Measurements from ENCODE around the gene RHOBTB3. TPM values are rescaled to one million over a fixed set of nuclear protein-coding genes. Genes with fewer than 3 reads are reported as not detected.
A peak's percentile ranks its signal among the peaks of the same experiment; 100 is the strongest.

The RHOBTB3 gene
- total RNA-seq, 1 experiment from 2014 or later: 95.2 TPM

DNA sequence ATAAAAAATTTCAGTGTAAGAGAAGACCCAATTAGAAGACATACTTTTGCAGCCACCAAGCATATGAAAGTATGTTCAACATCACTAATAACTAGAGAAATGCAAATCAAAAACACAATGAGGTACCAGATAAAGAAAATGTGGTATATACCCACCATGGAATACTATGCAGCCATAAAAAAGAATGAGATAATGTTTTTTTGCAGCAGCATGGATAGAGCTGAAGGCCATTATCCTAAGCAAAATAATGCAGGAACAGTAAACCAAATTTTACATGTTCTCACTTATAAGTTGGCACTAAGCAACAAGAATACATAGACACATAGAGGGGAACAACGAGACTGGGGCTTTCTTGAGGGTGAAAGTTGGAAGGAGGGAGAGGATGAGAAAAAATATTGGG is 41.5 kb upstream of the RHOBTB3 start:
- POLR2A ChIA-PET: no interaction called here
- ATAC-seq: no peak
- TF ChIP-seq, protein P1, sequence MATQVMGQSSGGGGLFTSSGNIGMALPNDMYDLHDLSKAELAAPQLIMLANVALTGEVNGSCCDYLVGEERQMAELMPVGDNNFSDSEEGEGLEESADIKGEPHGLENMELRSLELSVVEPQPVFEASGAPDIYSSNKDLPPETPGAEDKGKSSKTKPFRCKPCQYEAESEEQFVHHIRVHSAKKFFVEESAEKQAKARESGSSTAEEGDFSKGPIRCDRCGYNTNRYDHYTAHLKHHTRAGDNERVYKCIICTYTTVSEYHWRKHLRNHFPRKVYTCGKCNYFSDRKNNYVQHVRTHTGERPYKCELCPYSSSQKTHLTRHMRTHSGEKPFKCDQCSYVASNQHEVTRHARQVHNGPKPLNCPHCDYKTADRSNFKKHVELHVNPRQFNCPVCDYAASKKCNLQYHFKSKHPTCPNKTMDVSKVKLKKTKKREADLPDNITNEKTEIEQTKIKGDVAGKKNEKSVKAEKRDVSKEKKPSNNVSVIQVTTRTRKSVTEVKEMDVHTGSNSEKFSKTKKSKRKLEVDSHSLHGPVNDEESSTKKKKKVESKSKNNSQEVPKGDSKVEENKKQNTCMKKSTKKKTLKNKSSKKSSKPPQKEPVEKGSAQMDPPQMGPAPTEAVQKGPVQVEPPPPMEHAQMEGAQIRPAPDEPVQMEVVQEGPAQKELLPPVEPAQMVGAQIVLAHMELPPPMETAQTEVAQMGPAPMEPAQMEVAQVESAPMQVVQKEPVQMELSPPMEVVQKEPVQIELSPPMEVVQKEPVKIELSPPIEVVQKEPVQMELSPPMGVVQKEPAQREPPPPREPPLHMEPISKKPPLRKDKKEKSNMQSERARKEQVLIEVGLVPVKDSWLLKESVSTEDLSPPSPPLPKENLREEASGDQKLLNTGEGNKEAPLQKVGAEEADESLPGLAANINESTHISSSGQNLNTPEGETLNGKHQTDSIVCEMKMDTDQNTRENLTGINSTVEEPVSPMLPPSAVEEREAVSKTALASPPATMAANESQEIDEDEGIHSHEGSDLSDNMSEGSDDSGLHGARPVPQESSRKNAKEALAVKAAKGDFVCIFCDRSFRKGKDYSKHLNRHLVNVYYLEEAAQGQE (IDR thresholded peaks at IDR 0.05; ENCODE audit: insufficient read depth in 1 of 2, low read depth in 2 of 2, low read length in 1 of 2): no peak
- TF ChIP-seq POLR2AphosphoS5 (IDR thresholded peaks at IDR 0.05; ENCODE audit: low read depth, low read length) (no peak), TCF7L2 (IDR thresholded peaks at IDR 0.05; ENCODE audit: low read depth, low read length) (no peak), SIN3A (IDR thresholded peaks at IDR 0.05; ENCODE audit: borderline replicate concordance, insufficient read depth, low read depth, low read length) (no peak)
- TF ChIP-seq, protein P2, sequence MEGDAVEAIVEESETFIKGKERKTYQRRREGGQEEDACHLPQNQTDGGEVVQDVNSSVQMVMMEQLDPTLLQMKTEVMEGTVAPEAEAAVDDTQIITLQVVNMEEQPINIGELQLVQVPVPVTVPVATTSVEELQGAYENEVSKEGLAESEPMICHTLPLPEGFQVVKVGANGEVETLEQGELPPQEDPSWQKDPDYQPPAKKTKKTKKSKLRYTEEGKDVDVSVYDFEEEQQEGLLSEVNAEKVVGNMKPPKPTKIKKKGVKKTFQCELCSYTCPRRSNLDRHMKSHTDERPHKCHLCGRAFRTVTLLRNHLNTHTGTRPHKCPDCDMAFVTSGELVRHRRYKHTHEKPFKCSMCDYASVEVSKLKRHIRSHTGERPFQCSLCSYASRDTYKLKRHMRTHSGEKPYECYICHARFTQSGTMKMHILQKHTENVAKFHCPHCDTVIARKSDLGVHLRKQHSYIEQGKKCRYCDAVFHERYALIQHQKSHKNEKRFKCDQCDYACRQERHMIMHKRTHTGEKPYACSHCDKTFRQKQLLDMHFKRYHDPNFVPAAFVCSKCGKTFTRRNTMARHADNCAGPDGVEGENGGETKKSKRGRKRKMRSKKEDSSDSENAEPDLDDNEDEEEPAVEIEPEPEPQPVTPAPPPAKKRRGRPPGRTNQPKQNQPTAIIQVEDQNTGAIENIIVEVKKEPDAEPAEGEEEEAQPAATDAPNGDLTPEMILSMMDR (IDR thresholded peaks at IDR 0.05): no peak
- H3K9me3 ChIP-seq (ENCODE audit: control insufficient read depth, insufficient read depth, low read depth, low read length): no peaks in the 10 kb centered on the region
- H3K36me3 ChIP-seq (ENCODE audit: control insufficient read depth, insufficient read depth, low read length): no peaks in the 10 kb centered on the region
- intact Hi-C loops (cut with micrococcal nuclease; ENCODE audit: unreplicated experiment) (no loop called here), in situ Hi-C loops (cut with HindIII; ENCODE audit: low pct_unique_long_range_greater_than_20kb, low sequenced_read_pairs) (no loop called here)
- no peaks in the 10 kb centered on the region for H3K4me1 ChIP-seq (ENCODE audit: control insufficient read depth, insufficient read depth, low read length)
- no peak for DNase-seq (ENCODE audit: low read depth, low spot score)
- CTCF ChIA-PET: no interaction called here
- no peak overlapping the region for H3K4me3 ChIP-seq (ENCODE audit: low read depth in 2 of 2, low read length in 2 of 2)
- H3K27ac ChIP-seq (ENCODE audit: low read length): no peak overlapping the region
- no peaks in the 10 kb centered on the region for H3K27me3 ChIP-seq (ENCODE audit: control insufficient read depth, insufficient read depth, low read length)
- BruUV-seq (replicated peaks): no TSS peak

DNA sequence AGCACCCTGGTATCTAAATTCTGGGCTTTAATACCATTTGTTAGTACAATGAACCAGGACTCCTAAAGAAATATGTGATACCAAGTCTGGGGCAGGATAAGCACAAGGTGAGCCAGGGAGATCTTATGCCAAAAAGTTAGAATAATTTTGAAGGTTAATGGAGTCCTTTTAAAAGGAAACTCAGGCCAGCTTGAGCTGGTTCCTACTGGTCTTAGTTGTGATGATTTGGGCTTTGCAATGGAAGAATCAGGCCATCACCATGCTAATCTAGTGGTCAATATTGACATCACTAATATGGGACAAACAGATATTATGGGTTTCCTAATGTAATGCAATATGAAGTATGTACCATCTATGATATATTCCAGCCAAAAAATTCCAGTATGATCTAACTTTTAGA is 40.8 kb upstream of the RHOBTB3 start:
- no peaks in the 10 kb centered on the region for H3K9me3 ChIP-seq (ENCODE audit: control insufficient read depth, insufficient read depth, low read depth, low read length)
- BruUV-seq (replicated peaks): no TSS peak
- ChIA-PET POLR2A (no interaction called here), CTCF (no interaction called here)
- H3K4me1 ChIP-seq (ENCODE audit: control insufficient read depth, insufficient read depth, low read length): no peaks in the 10 kb centered on the region
- H3K27me3 ChIP-seq (ENCODE audit: control insufficient read depth, insufficient read depth, low read length): no peaks in the 10 kb centered on the region
- intact Hi-C loops (cut with micrococcal nuclease; ENCODE audit: unreplicated experiment): no loop called here
- no peak overlapping the region for H3K4me3 ChIP-seq (ENCODE audit: low read depth in 2 of 2, low read length in 2 of 2)
- no peak for ATAC-seq
- H3K27ac ChIP-seq (ENCODE audit: low read length): no peak overlapping the region
- H3K36me3 ChIP-seq (ENCODE audit: control insufficient read depth, insufficient read depth, low read length): no peaks in the 10 kb centered on the region
- no peak for DNase-seq (ENCODE audit: low read depth, low spot score)
- in situ Hi-C loops (cut with HindIII; ENCODE audit: low pct_unique_long_range_greater_than_20kb, low sequenced_read_pairs): no loop called here
- TF ChIP-seq SIN3A (IDR thresholded peaks at IDR 0.05; ENCODE audit: borderline replicate concordance, insufficient read depth, low read depth, low read length) (no peak), POLR2AphosphoS5 (IDR thresholded peaks at IDR 0.05; ENCODE audit: low read depth, low read length) (no peak)

GRCh38 chr5:95697781-95698681 is 33.1 kb upstream of the RHOBTB3 start:
- Histone ChIP-seq H3K9me3 (ENCODE audit: control insufficient read depth, insufficient read depth, low read depth, low read length) (no peaks in the 10 kb centered on the region), H3K27ac (ENCODE audit: low read length) (peak overlapping the region; percentile 61), H3K27me3 (ENCODE audit: control insufficient read depth, insufficient read depth, low read length) (no peaks in the 10 kb centered on the region), H3K4me1 (ENCODE audit: control insufficient read depth, insufficient read depth, low read length) (peaks cover 20% of the 10 kb centered on the region; the same call in 1 of the 2 replicates), H3K36me3 (ENCODE audit: control insufficient read depth, insufficient read depth, low read length) (no peaks in the 10 kb centered on the region), H3K4me3 (ENCODE audit: low read depth in 2 of 2, low read length in 2 of 2) (peak overlapping the region in 1 of 2 experiments; percentile 24; a peak in 2 of 4 replicates)
- ATAC-seq (peak; percentile 92), DNase-seq (ENCODE audit: low read depth, low spot score) (no peak)
- no TSS peak for BruUV-seq (replicated peaks)
- ChIA-PET POLR2A (interaction anchor here (0.6 to 0.9 kb wide), 2 partner anchors 32 to 34 kb away, joined by 3 to 4 read pairs; no protein-coding TSS in a partner anchor), CTCF (interaction anchor here (1.0 kb wide), 1 partner anchor 51 kb away, joined by 3 read pairs; the partner anchor contains the start of gene RFESD)
- in situ Hi-C loops (cut with HindIII; ENCODE audit: low pct_unique_long_range_greater_than_20kb, low sequenced_read_pairs): no loop called here
- TF ChIP-seq, protein P2 (IDR thresholded peaks at IDR 0.05): no peak
- TF ChIP-seq, protein P1 (IDR thresholded peaks at IDR 0.05; ENCODE audit: insufficient read depth in 1 of 2, low read depth in 2 of 2, low read length in 1 of 2): no peak
- TF ChIP-seq POLR2AphosphoS5 (IDR thresholded peaks at IDR 0.05; ENCODE audit: low read depth, low read length) (no peak), SIN3A (IDR thresholded peaks at IDR 0.05; ENCODE audit: borderline replicate concordance, insufficient read depth, low read depth, low read length) (no peak), TCF7L2 (IDR thresholded peaks at IDR 0.05; ENCODE audit: low read depth, low read length) (no peak)
- intact Hi-C loops (cut with micrococcal nuclease; ENCODE audit: unreplicated experiment): no loop called here

All from Panc1 (cell line).